Stimulated activated naive B cell treated with anti-CD40 and anti-IgM and Interleukin-4, amounts not matched to agents 10 μg/mL and 1 μg/mL and 100 μg/mL, for 72 hours (primary cell): Measurements from ENCODE around the gene DLG1.
A peak's percentile ranks its signal among the peaks of the same experiment; 100 is the strongest.
"Not testable (repeated sequence)": the region's sequence is repeated elsewhere in the genome, so short reads cannot be mapped to it uniquely, and the experiment has no call there.

Experiments used
- ATAC-seq, 2 donors: fragments of 150-1000 bp; cut with Tn5 transposase; replicated peaks; 2 replicates each; pipeline ENCODE4 v1.10.0; 2021; ENCODE audit warnings: moderate library complexity in 1 of 2
- DNase-seq: peaks from one replicate; pipeline ENCODE4 v3.0.0; 2021
- H3K27ac Mint-ChIP-seq: one replicate; pipeline ENCODE4 v1.8.0; 2022; ENCODE audit warnings: mild to moderate bottlenecking, mixed read lengths
- H3K27me3 Mint-ChIP-seq, 2 donors: one replicate each; pipeline ENCODE4 v1.8.0; 2022; ENCODE audit warnings: mixed read lengths in 2 of 2
- H3K36me3 Mint-ChIP-seq, 2 donors: one replicate each; pipeline ENCODE4 v1.8.0; 2022; ENCODE audit warnings: mixed read lengths in 2 of 2, mild to moderate bottlenecking in 1 of 2
- H3K4me1 Mint-ChIP-seq, 2 donors: one replicate each; pipeline ENCODE4 v1.8.0; 2022; ENCODE audit warnings: mixed read lengths in 2 of 2, mild to moderate bottlenecking in 1 of 2
- H3K4me3 Mint-ChIP-seq, 2 donors: one replicate each; pipeline ENCODE4 v1.8.0; 2022; ENCODE audit warnings: mild to moderate bottlenecking in 2 of 2, mixed read lengths in 2 of 2, moderate library complexity in 1 of 2
- H3K9me3 Mint-ChIP-seq, 2 donors: one replicate each; pipeline ENCODE4 v1.8.0; 2022; ENCODE audit warnings: mixed read lengths in 2 of 2, mild to moderate bottlenecking in 1 of 2

Gene DLG1

GRCh38 chr3:197196192-197196591 lies 102.2 kb downstream of the DLG1 start:
- DNase-seq (no peak), ATAC-seq (no peak)
- no peaks in the 10 kb centered on the region for H3K27me3 Mint-ChIP-seq
- peaks cover 6 to 17% of the 10 kb centered on the region in 2 donors for H3K36me3 Mint-ChIP-seq
- H3K27ac Mint-ChIP-seq, result no peak overlapping the region
- peaks cover 9 to 14% of the 10 kb centered on the region in 2 donors for H3K4me1 Mint-ChIP-seq
- peaks cover 4% of the 10 kb centered on the region in 2 donors for H3K9me3 Mint-ChIP-seq
- no peak overlapping the region for H3K4me3 Mint-ChIP-seq

- no peak overlapping the region for H3K4me3 Mint-ChIP-seq
- peaks cover 4% of the 10 kb centered on the region in 2 donors for H3K9me3 Mint-ChIP-seq
- no peak overlapping the region for H3K27ac Mint-ChIP-seq
- H3K4me1 Mint-ChIP-seq, result peaks cover under 1 to 7% of the 10 kb centered on the region in 2 donors
- no peak for ATAC-seq
- no peaks in the 10 kb centered on the region for H3K27me3 Mint-ChIP-seq
- peaks cover 3 to 21% of the 10 kb centered on the region in 2 donors for H3K36me3 Mint-ChIP-seq
- no peak for DNase-seq
Measured at GRCh38 chr3:197195326-197195725, 103.1 kb downstream of the DLG1 start.

DNA sequence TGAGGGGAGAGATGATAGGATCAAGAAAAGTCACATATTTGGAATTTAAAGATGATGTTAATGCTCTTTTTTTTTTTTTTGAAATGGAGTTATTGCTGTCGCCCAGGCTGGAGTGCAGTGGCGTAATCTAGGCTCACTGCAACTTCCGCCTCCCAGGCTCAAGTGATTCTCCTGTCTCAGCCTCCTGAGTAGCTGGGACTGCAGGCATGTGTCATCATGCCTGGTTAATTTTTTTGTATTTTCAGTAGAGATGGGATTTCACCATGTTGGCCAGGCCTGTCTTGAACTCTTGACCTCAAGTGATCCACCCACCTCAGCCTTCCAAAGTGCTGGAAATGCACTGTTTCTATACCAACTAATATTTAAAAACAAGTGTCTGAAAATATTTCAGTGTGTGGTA lies 104.7 kb downstream of the DLG1 start:
- not testable (repeated sequence) for DNase-seq, ATAC-seq, H3K27ac Mint-ChIP-seq

GRCh38 chr3:197191897-197192296 lies 106.5 kb downstream of the DLG1 start:
- Mint-ChIP-seq H3K27ac (no peak overlapping the region), H3K27me3 (no peaks in the 10 kb centered on the region), H3K9me3 (peaks cover 4% of the 10 kb centered on the region in 2 donors), H3K36me3 (peaks cover 3 to 21% of the 10 kb centered on the region in 2 donors), H3K4me3 (no peak overlapping the region), H3K4me1 (peaks cover 0 to 4% of the 10 kb centered on the region in 2 donors)
- DNase-seq (no peak), ATAC-seq (no peak)

More for the DNA sequence above, 104.7 kb downstream of the DLG1 start:
- not testable (repeated sequence) for H3K4me1 Mint-ChIP-seq, H3K4me3 Mint-ChIP-seq, H3K27me3 Mint-ChIP-seq, H3K9me3 Mint-ChIP-seq
- peaks cover 3 to 21% of the 10 kb centered on the region in 2 donors for H3K36me3 Mint-ChIP-seq

DNA sequence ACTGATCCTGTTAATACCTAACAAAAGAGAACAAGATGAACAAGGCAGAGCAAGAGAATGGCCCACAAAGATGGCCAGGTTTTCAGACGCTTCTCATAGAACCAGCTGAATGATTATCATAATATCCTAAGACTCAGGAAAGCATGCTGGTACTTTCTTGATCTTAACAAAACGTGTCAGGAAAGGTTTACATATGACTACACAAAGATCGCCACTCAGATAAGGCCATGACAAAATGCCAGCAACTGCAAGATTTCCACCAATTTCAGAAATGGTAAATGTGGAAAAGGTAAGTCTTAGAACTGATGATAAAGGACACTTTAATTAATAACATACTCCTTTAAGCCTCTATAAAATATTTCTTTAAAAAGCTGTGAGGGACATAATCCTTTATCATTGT lies 108.8 kb downstream of the DLG1 start:
- H3K9me3 Mint-ChIP-seq, result no peaks in the 10 kb centered on the region
- H3K27ac Mint-ChIP-seq, result no peak overlapping the region
- H3K4me1 Mint-ChIP-seq, result peaks cover 0 to 2% of the 10 kb centered on the region in 2 donors
- DNase-seq (no peak), ATAC-seq (no peak)
- peaks cover 5 to 21% of the 10 kb centered on the region in 2 donors for H3K36me3 Mint-ChIP-seq
- H3K4me3 Mint-ChIP-seq, result no peak overlapping the region
- no peaks in the 10 kb centered on the region for H3K27me3 Mint-ChIP-seq

- no peak for DNase-seq
- peaks cover 5 to 21% of the 10 kb centered on the region in 2 donors for H3K36me3 Mint-ChIP-seq
- H3K4me1 Mint-ChIP-seq, result peaks cover 0 to 2% of the 10 kb centered on the region in 2 donors
- no peaks in the 10 kb centered on the region for H3K27me3 Mint-ChIP-seq
- no peak overlapping the region for H3K4me3 Mint-ChIP-seq
- no peak overlapping the region for H3K27ac Mint-ChIP-seq
- no peak for ATAC-seq
- no peaks in the 10 kb centered on the region for H3K9me3 Mint-ChIP-seq
Measured at GRCh38 chr3:197188963-197189362, 109.4 kb downstream of the DLG1 start.

- DNase-seq, result peak; percentile 3
- Mint-ChIP-seq H3K4me1 (peaks cover 0 to 4% of the 10 kb centered on the region in 2 donors), H3K27ac (no peak overlapping the region), H3K4me3 (no peak overlapping the region), H3K27me3 (no peaks in the 10 kb centered on the region), H3K9me3 (no peaks in the 10 kb centered on the region), H3K36me3 (peaks cover 5 to 20% of the 10 kb centered on the region in 2 donors)
- ATAC-seq, result peak; percentile 87 to 88
Measured at GRCh38 chr3:197186887-197187588, 111.4 kb downstream of the DLG1 start.

DNA sequence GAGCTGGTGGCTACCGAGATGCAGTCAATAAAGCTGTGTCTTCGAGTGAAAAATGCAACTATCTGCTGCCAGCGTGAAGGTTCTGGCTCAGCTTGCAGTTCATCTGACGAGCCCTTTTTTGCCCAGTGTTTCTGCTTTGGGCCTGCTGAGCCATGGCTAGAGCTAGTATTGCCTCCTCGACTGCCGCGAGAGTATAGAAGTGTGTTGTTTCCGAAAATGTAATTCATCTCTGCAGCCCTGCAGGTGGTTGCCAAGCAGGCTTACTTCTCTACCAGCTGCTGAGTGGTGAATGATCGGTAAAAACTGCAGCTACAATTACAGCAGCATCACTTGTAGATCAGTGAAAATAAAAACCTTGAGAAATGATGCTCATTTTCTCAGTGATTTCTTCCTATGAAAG lies 114.8 kb downstream of the DLG1 start:
- no peaks in the 10 kb centered on the region for H3K27me3 Mint-ChIP-seq
- ATAC-seq, result no peak

GRCh38 chr3:197181741-197182140 lies 116.7 kb downstream of the DLG1 start:
- no peaks in the 10 kb centered on the region for H3K9me3 Mint-ChIP-seq
- no peak for ATAC-seq
- no peak overlapping the region for H3K4me3 Mint-ChIP-seq
- peaks cover 0 to 4% of the 10 kb centered on the region in 2 donors for H3K4me1 Mint-ChIP-seq
- H3K27me3 Mint-ChIP-seq, result no peaks in the 10 kb centered on the region
- H3K36me3 Mint-ChIP-seq, result peaks cover 2 to 21% of the 10 kb centered on the region in 2 donors
- DNase-seq, result no peak
- H3K27ac Mint-ChIP-seq, result no peak overlapping the region

More for the DNA sequence above, 114.8 kb downstream of the DLG1 start:
- Mint-ChIP-seq H3K4me3 (no peak overlapping the region), H3K27ac (no peak overlapping the region), H3K36me3 (peaks cover 2 to 13% of the 10 kb centered on the region in 2 donors), H3K9me3 (no peaks in the 10 kb centered on the region), H3K4me1 (peaks cover 0 to 4% of the 10 kb centered on the region in 2 donors)
- DNase-seq, result no peak

- Mint-ChIP-seq H3K4me1 (peaks cover 15 to 20% of the 10 kb centered on the region in 2 donors), H3K27me3 (no peaks in the 10 kb centered on the region), H3K36me3 (peaks cover 2 to 14% of the 10 kb centered on the region in 2 donors), H3K9me3 (no peaks in the 10 kb centered on the region), H3K27ac (peak overlapping the region; percentile 60), H3K4me3 (no peak overlapping the region)
- ATAC-seq, result no peak
- DNase-seq, result no peak
Measured at GRCh38 chr3:197178998-197179397, 119.4 kb downstream of the DLG1 start.

GRCh38 chr3:197175503-197175902 lies 122.9 kb downstream of the DLG1 start:
- no peak overlapping the region for H3K27ac Mint-ChIP-seq
- peaks cover 6 to 17% of the 10 kb centered on the region in 2 donors for H3K36me3 Mint-ChIP-seq
- DNase-seq (no peak), ATAC-seq (peak; percentile 57 to 69)
- no peak overlapping the region for H3K4me3 Mint-ChIP-seq
- H3K27me3 Mint-ChIP-seq, result no peaks in the 10 kb centered on the region
- H3K9me3 Mint-ChIP-seq, result no peaks in the 10 kb centered on the region
- H3K4me1 Mint-ChIP-seq, result peaks cover 15 to 20% of the 10 kb centered on the region in 2 donors

DNA sequence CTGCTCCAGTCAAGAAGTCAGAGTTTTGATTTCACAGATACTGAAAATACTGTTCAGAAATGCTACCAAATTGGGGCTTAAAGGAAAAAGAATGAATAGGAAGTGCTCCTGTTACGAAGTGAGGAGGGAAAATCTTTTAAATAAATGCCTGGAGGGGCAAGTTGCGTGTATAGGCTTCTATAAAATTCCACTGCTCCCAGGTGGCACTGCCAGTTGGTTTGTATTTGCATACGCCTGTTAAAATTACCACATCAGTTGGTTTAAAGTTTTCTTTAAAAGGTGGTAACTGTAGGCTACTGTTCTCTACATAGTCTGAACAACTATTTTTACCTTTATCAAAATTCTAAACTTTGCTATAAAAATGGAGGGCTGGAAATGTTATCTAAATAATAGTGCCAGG lies 123.5 kb downstream of the DLG1 start:
- DNase-seq, result no peak
- Mint-ChIP-seq H3K36me3 (peaks cover 9 to 19% of the 10 kb centered on the region in 2 donors), H3K4me3 (peak overlapping the region in 1 of 2 donors; percentile 23), H3K27ac (no peak overlapping the region), H3K4me1 (peaks cover 15 to 20% of the 10 kb centered on the region in 2 donors), H3K27me3 (no peaks in the 10 kb centered on the region), H3K9me3 (no peaks in the 10 kb centered on the region)
- ATAC-seq, result peak in 1 of 2 donors; percentile 36

GRCh38 chr3:197173620-197174019 lies 124.8 kb downstream of the DLG1 start:
- DNase-seq (no peak), ATAC-seq (no peak)
- peaks cover 9 to 19% of the 10 kb centered on the region in 2 donors for H3K36me3 Mint-ChIP-seq
- no peak overlapping the region for H3K4me3 Mint-ChIP-seq
- peaks cover 16 to 20% of the 10 kb centered on the region in 2 donors for H3K4me1 Mint-ChIP-seq
- H3K9me3 Mint-ChIP-seq, result no peaks in the 10 kb centered on the region
- H3K27ac Mint-ChIP-seq, result no peak overlapping the region
- no peaks in the 10 kb centered on the region for H3K27me3 Mint-ChIP-seq

DNA sequence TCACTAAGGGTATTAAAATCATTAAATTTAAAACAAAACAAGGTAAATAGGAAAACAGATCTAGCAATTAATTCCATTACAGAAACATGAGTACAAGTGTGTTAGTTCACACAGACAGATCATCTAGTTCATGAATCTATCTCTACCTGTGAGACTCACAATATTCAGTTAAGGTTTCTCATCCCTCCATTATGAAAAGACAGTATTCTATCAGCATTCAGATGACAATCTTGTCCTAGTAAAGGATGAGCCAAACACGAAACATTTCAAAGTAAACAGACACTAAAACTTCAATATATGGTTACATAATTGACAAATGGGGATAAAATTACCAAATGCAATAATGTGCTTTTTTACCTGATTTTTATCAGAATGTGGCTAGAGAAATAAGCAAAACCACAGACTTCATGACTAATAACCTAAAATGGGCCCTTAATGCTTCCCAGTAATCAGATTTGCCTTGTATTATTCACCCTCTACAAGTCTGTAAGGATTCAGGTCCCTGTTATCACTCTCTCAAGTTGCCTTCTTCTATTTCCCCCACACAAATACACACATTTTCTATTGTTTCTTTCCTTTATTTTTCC lies 126.8 kb downstream of the DLG1 start:
- H3K27me3 Mint-ChIP-seq, result no peaks in the 10 kb centered on the region
- no peak for ATAC-seq
- H3K4me3 Mint-ChIP-seq, result no peak overlapping the region
- H3K4me1 Mint-ChIP-seq, result peaks cover 19 to 26% of the 10 kb centered on the region in 2 donors
- DNase-seq, result no peak
- no peaks in the 10 kb centered on the region for H3K9me3 Mint-ChIP-seq
- peaks cover 9 to 11% of the 10 kb centered on the region in 2 donors for H3K36me3 Mint-ChIP-seq
- no peak overlapping the region for H3K27ac Mint-ChIP-seq

DNA sequence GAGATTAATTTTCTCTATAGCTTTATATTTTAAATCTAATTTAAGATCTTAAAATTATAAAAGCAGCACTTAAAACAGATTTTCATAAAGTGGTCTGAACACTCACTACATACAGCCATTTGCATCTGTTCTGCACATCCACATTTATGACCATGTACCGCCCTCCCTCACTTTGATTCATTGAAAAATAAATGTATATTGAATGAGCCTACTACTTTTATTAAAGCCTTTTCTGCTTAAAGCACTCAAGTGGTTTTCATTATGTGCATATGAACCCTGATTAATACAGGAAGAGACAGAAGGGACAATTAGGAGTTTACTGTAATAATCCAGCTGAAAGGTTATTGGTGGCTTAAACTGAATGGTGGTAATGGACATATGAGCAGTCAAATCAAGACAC lies 129.4 kb downstream of the DLG1 start:
- Mint-ChIP-seq H3K4me1 (peaks cover 6 to 8% of the 10 kb centered on the region in 2 donors), H3K27ac (no peak overlapping the region), H3K27me3 (no peaks in the 10 kb centered on the region), H3K4me3 (no peak overlapping the region), H3K36me3 (peaks cover 7 to 26% of the 10 kb centered on the region in 2 donors), H3K9me3 (no peaks in the 10 kb centered on the region)
- DNase-seq (no peak), ATAC-seq (no peak)
